ENCODE results near the gene PNPLA4. TPM values are rescaled to one million over a fixed set of nuclear protein-coding genes. Genes with fewer than 3 reads are reported as not detected.

The PNPLA4 gene
- total RNA-seq, 1 donor from 2014 or later, result 40.0 TPM

DNA sequence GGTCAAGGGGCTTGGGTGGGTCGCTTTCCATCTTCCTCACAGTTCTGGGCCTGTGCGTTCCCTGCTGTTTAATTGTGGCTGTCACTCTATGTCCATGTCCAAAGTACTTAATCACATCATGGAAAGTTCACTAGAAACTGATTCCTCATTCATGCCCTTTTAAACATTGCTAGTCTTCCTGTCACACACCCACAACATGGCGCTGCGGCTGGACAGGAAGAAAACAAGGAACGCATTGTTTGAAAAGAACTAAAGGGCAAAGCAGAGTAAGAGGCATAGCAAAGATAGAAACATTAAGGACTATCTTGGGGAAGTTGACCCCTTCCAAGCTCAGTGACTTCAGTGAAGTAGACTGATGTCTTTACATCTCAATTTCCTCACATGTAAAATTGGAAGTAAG lies 18.4 kb downstream of the PNPLA4 start:
- DNase-seq (ENCODE audit: low spot score), result no peak
- Mint-ChIP-seq H3K4me1 (peaks cover 8% of the 10 kb centered on the region), H3K36me3 (peaks cover 1% of the 10 kb centered on the region), H3K27me3 (ENCODE audit: insufficient read depth, low read depth) (peaks cover 2% of the 10 kb centered on the region), H3K9me3 (no peaks in the 10 kb centered on the region), H3K27ac (no peak overlapping the region), H3K4me3 (no peak overlapping the region)
- Histone ChIP-seq H3K4me3 (no peak overlapping the region), H3K4me1 (no peaks in the 10 kb centered on the region), H3K79me2 (ENCODE audit: low read depth) (no peaks in the 10 kb centered on the region), H3K4me2 (no peak overlapping the region), H3K27ac (no peak overlapping the region), H3K9ac (no peak overlapping the region), H3F3A (ENCODE audit: low read depth) (no peaks in the 10 kb centered on the region), H3K9me3 (ENCODE audit: low read depth) (no peaks in the 10 kb centered on the region), H3K36me3 (peaks cover 3% of the 10 kb centered on the region), H2AFZ (replicated peaks) (no peak overlapping the region), H4K20me1 (ENCODE audit: low read depth) (no peaks in the 10 kb centered on the region), H3K27me3 (no peaks in the 10 kb centered on the region)
- TF ChIP-seq, protein P1, sequence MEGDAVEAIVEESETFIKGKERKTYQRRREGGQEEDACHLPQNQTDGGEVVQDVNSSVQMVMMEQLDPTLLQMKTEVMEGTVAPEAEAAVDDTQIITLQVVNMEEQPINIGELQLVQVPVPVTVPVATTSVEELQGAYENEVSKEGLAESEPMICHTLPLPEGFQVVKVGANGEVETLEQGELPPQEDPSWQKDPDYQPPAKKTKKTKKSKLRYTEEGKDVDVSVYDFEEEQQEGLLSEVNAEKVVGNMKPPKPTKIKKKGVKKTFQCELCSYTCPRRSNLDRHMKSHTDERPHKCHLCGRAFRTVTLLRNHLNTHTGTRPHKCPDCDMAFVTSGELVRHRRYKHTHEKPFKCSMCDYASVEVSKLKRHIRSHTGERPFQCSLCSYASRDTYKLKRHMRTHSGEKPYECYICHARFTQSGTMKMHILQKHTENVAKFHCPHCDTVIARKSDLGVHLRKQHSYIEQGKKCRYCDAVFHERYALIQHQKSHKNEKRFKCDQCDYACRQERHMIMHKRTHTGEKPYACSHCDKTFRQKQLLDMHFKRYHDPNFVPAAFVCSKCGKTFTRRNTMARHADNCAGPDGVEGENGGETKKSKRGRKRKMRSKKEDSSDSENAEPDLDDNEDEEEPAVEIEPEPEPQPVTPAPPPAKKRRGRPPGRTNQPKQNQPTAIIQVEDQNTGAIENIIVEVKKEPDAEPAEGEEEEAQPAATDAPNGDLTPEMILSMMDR (IDR thresholded peaks at IDR 0.05), result no peak
- TF ChIP-seq EZH2phosphoT487 (IDR thresholded peaks at IDR 0.05) (no peak), EZH2 (IDR thresholded peaks at IDR 0.05) (no peak)

DNA sequence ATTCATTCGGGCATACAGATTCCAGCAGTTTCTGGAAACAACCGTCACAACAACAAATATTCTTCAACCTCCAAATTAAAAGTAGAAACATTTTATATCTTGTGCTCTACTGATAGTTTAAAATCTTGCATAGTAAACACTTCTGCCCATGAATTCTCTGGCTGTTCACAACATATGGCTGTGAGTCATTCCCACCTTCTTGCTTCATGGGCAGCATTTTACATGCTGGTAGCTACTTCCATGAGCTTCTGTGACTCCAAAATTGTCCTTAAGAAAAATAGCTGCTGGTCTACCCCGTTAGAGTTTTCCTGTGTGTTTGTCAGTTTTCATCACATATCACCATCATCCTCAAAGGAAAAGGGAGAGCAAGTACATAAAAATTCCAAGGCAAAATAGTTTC lies 22.7 kb downstream of the PNPLA4 start:
- no peaks in the 10 kb centered on the region for H3K27me3 ChIP-seq
- TF ChIP-seq EZH2phosphoT487 (IDR thresholded peaks at IDR 0.05) (no peak), EZH2 (IDR thresholded peaks at IDR 0.05) (no peak)
- TF ChIP-seq, protein P1 (IDR thresholded peaks at IDR 0.05), result no peak
- no peak overlapping the region for H3K27ac ChIP-seq
- H3K4me2 ChIP-seq, result no peak overlapping the region
- Mint-ChIP-seq H3K36me3 (peaks cover 4% of the 10 kb centered on the region), H3K27ac (no peak overlapping the region), H3K4me1 (peaks cover 8% of the 10 kb centered on the region), H3K9me3 (no peaks in the 10 kb centered on the region), H3K4me3 (no peak overlapping the region), H3K27me3 (ENCODE audit: insufficient read depth, low read depth) (peaks cover 6% of the 10 kb centered on the region)
- H3K79me2 ChIP-seq (ENCODE audit: low read depth), result no peaks in the 10 kb centered on the region
- no peaks in the 10 kb centered on the region for H3K36me3 ChIP-seq
- no peak for DNase-seq (ENCODE audit: low spot score)
- H3K9ac ChIP-seq, result no peak overlapping the region
- H3F3A ChIP-seq (ENCODE audit: low read depth), result no peaks in the 10 kb centered on the region
- H3K4me1 ChIP-seq, result no peaks in the 10 kb centered on the region
- no peak overlapping the region for H3K4me3 ChIP-seq
- H2AFZ ChIP-seq (replicated peaks), result no peak overlapping the region
- H4K20me1 ChIP-seq (ENCODE audit: low read depth), result no peaks in the 10 kb centered on the region
- H3K9me3 ChIP-seq (ENCODE audit: low read depth), result no peaks in the 10 kb centered on the region

DNA sequence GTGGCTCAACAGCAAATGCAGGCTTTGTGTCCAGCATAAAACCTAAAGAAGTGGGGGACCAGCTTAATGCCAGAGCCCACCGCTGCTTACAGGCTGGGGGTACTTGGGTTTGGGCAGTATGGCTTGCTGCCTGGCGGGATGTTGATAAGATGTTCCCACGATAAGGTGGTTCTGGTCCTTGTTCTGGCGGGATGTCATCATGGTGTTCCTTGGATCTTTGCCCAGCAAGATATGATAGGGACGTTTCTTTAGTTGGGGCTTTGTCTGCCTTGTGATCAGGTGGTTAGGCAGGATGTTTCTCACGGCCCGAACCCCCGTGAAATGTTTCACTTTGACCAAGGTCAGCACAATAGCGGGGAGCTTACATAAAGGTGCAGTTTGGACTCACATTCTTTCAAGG lies 35.3 kb downstream of the PNPLA4 start:
- H3K27me3 Mint-ChIP-seq (ENCODE audit: insufficient read depth, low read depth), result no peaks in the 10 kb centered on the region
- H3K9ac ChIP-seq, result no peak overlapping the region
- no peaks in the 10 kb centered on the region for H3K36me3 Mint-ChIP-seq
- no peak overlapping the region for H3K27ac Mint-ChIP-seq
- no peaks in the 10 kb centered on the region for H3K9me3 Mint-ChIP-seq
- H3K4me1 Mint-ChIP-seq, result peaks cover 3% of the 10 kb centered on the region
- no peak overlapping the region for H3K4me3 ChIP-seq
- H3K27ac ChIP-seq, result no peak overlapping the region
- no peak for DNase-seq (ENCODE audit: low spot score)
- no peaks in the 10 kb centered on the region for H3K4me1 ChIP-seq
- no peak overlapping the region for H3K4me3 Mint-ChIP-seq
- TF ChIP-seq EZH2 (IDR thresholded peaks at IDR 0.05) (no peak), EZH2phosphoT487 (IDR thresholded peaks at IDR 0.05) (no peak)
- TF ChIP-seq, protein P1 (IDR thresholded peaks at IDR 0.05), result no peak
- no peaks in the 10 kb centered on the region for H4K20me1 ChIP-seq (ENCODE audit: low read depth)
- H2AFZ ChIP-seq (replicated peaks), result no peak overlapping the region
- no peaks in the 10 kb centered on the region for H3K27me3 ChIP-seq
- H3F3A ChIP-seq (ENCODE audit: low read depth), result no peaks in the 10 kb centered on the region
- no peaks in the 10 kb centered on the region for H3K36me3 ChIP-seq
- no peaks in the 10 kb centered on the region for H3K79me2 ChIP-seq (ENCODE audit: low read depth)
- H3K4me2 ChIP-seq, result no peak overlapping the region
- no peaks in the 10 kb centered on the region for H3K9me3 ChIP-seq (ENCODE audit: low read depth)

Measured in neural progenitor cell (in vitro differentiated cells).